ENCODE data around the gene ECHDC3. TPM values are rescaled to one million over a fixed set of nuclear protein-coding genes. Genes with fewer than 3 reads are reported as not detected.

The ECHDC3 gene
- total and polyA plus RNA-seq, 2 of the 8 experiments (the other 6 are each of a cell fraction or from before 2014, with no cell fraction given): 15.6 to 19.9 TPM

- POLR2A ChIA-PET (ENCODE audit: partially characterized antibody): interaction anchor here (2.4 kb wide), 1 partner anchor 13 kb away, joined by 7 read pairs; the partner anchor contains the start of gene ECHDC3
- no peak overlapping the region for H3K56ac ChIP-seq (replicated peaks; ENCODE audit: insufficient read length, low read depth, low read length)
- H3K14ac ChIP-seq (ENCODE audit: insufficient read length): no peak overlapping the region
- no peaks in the 10 kb centered on the region for H4K20me1 ChIP-seq (replicated peaks in 1 of 2; ENCODE audit: control insufficient read depth in 1 of 2, insufficient read depth in 2 of 2, low read length in 2 of 2)
- no peak overlapping the region for H3K4me3 ChIP-seq (ENCODE audit: extremely low read depth in 1 of 4, insufficient read depth in 2 of 4, low read depth in 3 of 4, low read length in 4 of 4)
- no peak overlapping the region for H2BK5ac ChIP-seq (ENCODE audit: low read depth, low read length)
- CTCF ChIA-PET (ENCODE audit: partially characterized antibody): interaction anchor here (1.2 to 9.2 kb wide), 2 partner anchors 10 to 241 kb away, joined by 4 to 80 read pairs; no protein-coding TSS in a partner anchor
- no peak overlapping the region for H2AK5ac ChIP-seq (ENCODE audit: low read depth, low read length)
- H2BK12ac ChIP-seq (ENCODE audit: low read depth, low read length): no peak overlapping the region
- H3K36me3 ChIP-seq (ENCODE audit: control insufficient read depth in 2 of 4, insufficient read depth in 4 of 4, low read length in 3 of 4): no peaks in the 10 kb centered on the region; a peak in 1 of 8 replicates
- H4K5ac ChIP-seq (ENCODE audit: insufficient read length, low read depth, low read length): no peak overlapping the region
- no peak overlapping the region for H2BK120ac ChIP-seq (replicated peaks; ENCODE audit: low read depth, low read length)
- WGBS, 2 experiments (ENCODE audit: extremely low coverage in 1 of 2, insufficient coverage in 1 of 2, insufficient read length in 1 of 2, insufficient replicate concordance in 2 of 2, low coverage in 1 of 2, low lambda C conversion rate in 2 of 2, missing lambda C conversion rate in 1 of 2): 91% methylated on average over 21 of the region's 21 CpGs; no CpG with 5 or more reads in 1 of the 2 experiments
- no peaks in the 10 kb centered on the region for H3K27me3 ChIP-seq (replicated peaks in 1 of 4; ENCODE audit: control insufficient read depth in 3 of 4, extremely low read depth in 1 of 4, insufficient read depth in 3 of 4, low read length in 3 of 4)
- no peak overlapping the region for H2BK15ac ChIP-seq (ENCODE audit: low read length)
- DNase-seq (ENCODE audit: low read depth in 1 of 2, low spot score in 2 of 2): no peak
- H3K23me2 ChIP-seq (ENCODE audit: low read depth, low read length): no peaks in the 10 kb centered on the region
- peak overlapping the region; percentile 80 for H4K8ac ChIP-seq (ENCODE audit: extremely low read depth, insufficient read depth, low read length)
- no peak overlapping the region for H3K9ac ChIP-seq (replicated peaks in 1 of 4; ENCODE audit: extremely low read depth in 1 of 4, low read depth in 3 of 4, low read length in 3 of 4)
- no peak overlapping the region for H3K18ac ChIP-seq (ENCODE audit: extremely low read depth, low read length)
- no peaks in the 10 kb centered on the region for H3K9me3 ChIP-seq (ENCODE audit: insufficient read depth in 2 of 2, low read depth in 1 of 2, low read length in 1 of 2)
- no peak overlapping the region for H3K23ac ChIP-seq (ENCODE audit: insufficient read length)
- no peaks in the 10 kb centered on the region for H3K4me1 ChIP-seq (replicated peaks in 1 of 4; ENCODE audit: control insufficient read depth in 3 of 4, insufficient read depth in 4 of 4, low read length in 3 of 4)
- H3K4ac ChIP-seq (replicated peaks; ENCODE audit: insufficient read length, low read depth, low read length): no peak overlapping the region
- H4K91ac ChIP-seq (replicated peaks; ENCODE audit: insufficient read length, low read length): no peak overlapping the region
- H2AFZ ChIP-seq (ENCODE audit: low read length): no peak overlapping the region
- no peak overlapping the region for H2BK20ac ChIP-seq (ENCODE audit: low read length)
- no peaks in the 10 kb centered on the region for H3K79me2 ChIP-seq (ENCODE audit: control insufficient read depth in 1 of 2, insufficient read depth in 2 of 2, low read length in 2 of 2)
- H3K4me2 ChIP-seq (ENCODE audit: insufficient read depth in 1 of 2, low read depth in 2 of 2, low read length in 2 of 2): no peak overlapping the region
- no peaks in the 10 kb centered on the region for H3K79me1 ChIP-seq (ENCODE audit: low read depth, low read length)
- no peak overlapping the region for H3K27ac ChIP-seq (ENCODE audit: low read depth, low read length)
- no peak for FAIRE-seq
- no peak for TF ChIP-seq CTBP2 (IDR thresholded peaks at IDR 0.05; ENCODE audit: borderline replicate concordance, insufficient read depth, insufficient read length, low read length)
- no peak for TF ChIP-seq YY1 (IDR thresholded peaks at IDR 0.05; ENCODE audit: low read depth, low read length)
- TF ChIP-seq TBP (IDR thresholded peaks at IDR 0.05; ENCODE audit: low read depth, low read length): no peak
- TF ChIP-seq CTCF (IDR thresholded peaks at IDR 0.05; ENCODE audit: control extremely low read depth in 1 of 3, insufficient read depth in 1 of 3, low read depth in 1 of 3, low read length in 3 of 3): no peak
- TF ChIP-seq CBX5 (IDR thresholded peaks at IDR 0.05; ENCODE audit: low read depth, low read length): no peak
- TF ChIP-seq SRF (IDR thresholded peaks at IDR 0.05; ENCODE audit: low read depth, low read length): no peak
- TF ChIP-seq BCL11A (IDR thresholded peaks at IDR 0.05; ENCODE audit: low read depth in 2 of 2, low read length in 2 of 2): no peak
- no peak for TF ChIP-seq SIN3A (conservative IDR thresholded peaks at IDR 0.05 in 1 of 2, IDR thresholded peaks at IDR 0.05 in 1 of 2; ENCODE audit: low read depth in 1 of 2, low read length in 2 of 2)
These were observed 13.5 kb downstream of the ECHDC3 start for GRCh38 chr10:11755512-11756263.

Data from H1 (cell line).